ENCODE data around the gene TMEM18. TPM values are rescaled to one million over a fixed set of nuclear protein-coding genes. Genes with fewer than 3 reads are reported as not detected.

TMEM18 gene
- total RNA-seq, 1 donor from 2014 or later = 34.6 TPM

DNA sequence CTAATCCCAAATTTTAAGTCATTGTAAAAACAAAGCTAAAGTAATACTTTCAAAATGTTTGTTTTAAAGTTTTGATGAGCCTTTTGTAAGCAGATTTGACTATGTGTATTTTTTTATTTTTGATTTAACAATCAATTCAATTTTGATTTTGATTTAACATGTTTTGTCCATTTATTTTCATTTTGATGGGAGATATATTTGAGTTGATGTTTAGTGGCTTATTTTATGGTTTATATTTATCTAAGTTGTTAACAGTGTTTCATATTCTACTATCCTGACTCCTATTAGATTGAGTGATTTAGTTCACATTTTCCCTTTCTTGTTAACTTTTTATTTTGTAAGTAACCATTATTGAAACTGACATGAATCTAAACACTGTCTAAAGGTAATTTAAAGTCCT is 44.7 kb downstream of the TMEM18 start:
- Mint-ChIP-seq H3K27me3 (peaks cover 4% of the 10 kb centered on the region), H3K9me3 (no peaks in the 10 kb centered on the region), H3K27ac (no peak overlapping the region), H3K4me3 (no peak overlapping the region), H3K4me1 (peaks cover 4% of the 10 kb centered on the region), H3K36me3 (ENCODE audit: low read depth) (no peaks in the 10 kb centered on the region)
- TF ChIP-seq, protein P1, sequence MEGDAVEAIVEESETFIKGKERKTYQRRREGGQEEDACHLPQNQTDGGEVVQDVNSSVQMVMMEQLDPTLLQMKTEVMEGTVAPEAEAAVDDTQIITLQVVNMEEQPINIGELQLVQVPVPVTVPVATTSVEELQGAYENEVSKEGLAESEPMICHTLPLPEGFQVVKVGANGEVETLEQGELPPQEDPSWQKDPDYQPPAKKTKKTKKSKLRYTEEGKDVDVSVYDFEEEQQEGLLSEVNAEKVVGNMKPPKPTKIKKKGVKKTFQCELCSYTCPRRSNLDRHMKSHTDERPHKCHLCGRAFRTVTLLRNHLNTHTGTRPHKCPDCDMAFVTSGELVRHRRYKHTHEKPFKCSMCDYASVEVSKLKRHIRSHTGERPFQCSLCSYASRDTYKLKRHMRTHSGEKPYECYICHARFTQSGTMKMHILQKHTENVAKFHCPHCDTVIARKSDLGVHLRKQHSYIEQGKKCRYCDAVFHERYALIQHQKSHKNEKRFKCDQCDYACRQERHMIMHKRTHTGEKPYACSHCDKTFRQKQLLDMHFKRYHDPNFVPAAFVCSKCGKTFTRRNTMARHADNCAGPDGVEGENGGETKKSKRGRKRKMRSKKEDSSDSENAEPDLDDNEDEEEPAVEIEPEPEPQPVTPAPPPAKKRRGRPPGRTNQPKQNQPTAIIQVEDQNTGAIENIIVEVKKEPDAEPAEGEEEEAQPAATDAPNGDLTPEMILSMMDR (IDR thresholded peaks at IDR 0.05) = no peak
- ChIA-PET CTCF (no interaction called here), POLR2A (no interaction called here)
- intact Hi-C loops (cut with micrococcal nuclease) = no loop called here
- no peak for DNase-seq
- no peak for ATAC-seq (ENCODE audit: low read depth)

DNA sequence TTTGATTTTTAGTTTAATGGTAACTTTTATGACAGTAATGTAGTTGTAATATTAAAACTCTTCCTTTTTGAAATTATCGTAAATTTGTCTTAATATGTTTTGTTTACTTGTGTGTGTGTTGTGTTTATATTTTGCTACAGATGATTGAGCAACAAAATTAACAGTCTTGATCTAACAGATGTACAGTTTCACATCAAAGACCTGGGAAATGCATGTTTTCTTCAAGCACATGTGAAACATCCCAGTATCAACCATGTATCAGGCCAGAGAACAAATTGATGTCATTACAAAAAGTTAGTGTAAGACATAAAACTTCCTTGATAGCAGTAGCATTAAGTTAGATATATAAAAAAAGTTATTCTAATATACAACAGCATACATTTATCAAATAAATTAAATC is 45.5 kb downstream of the TMEM18 start:
- TF ChIP-seq, protein P1 (IDR thresholded peaks at IDR 0.05) = no peak
- DNase-seq = no peak
- ChIA-PET POLR2A (no interaction called here), CTCF (no interaction called here)
- intact Hi-C loops (cut with micrococcal nuclease) = no loop called here
- no peaks in the 10 kb centered on the region for H3K9me3 Mint-ChIP-seq
- no peak overlapping the region for H3K27ac Mint-ChIP-seq
- H3K36me3 Mint-ChIP-seq (ENCODE audit: low read depth) = no peaks in the 10 kb centered on the region
- no peaks in the 10 kb centered on the region for H3K4me1 Mint-ChIP-seq
- H3K4me3 Mint-ChIP-seq = no peak overlapping the region
- ATAC-seq (ENCODE audit: low read depth) = no peak
- H3K27me3 Mint-ChIP-seq = peaks cover 7% of the 10 kb centered on the region

DNA sequence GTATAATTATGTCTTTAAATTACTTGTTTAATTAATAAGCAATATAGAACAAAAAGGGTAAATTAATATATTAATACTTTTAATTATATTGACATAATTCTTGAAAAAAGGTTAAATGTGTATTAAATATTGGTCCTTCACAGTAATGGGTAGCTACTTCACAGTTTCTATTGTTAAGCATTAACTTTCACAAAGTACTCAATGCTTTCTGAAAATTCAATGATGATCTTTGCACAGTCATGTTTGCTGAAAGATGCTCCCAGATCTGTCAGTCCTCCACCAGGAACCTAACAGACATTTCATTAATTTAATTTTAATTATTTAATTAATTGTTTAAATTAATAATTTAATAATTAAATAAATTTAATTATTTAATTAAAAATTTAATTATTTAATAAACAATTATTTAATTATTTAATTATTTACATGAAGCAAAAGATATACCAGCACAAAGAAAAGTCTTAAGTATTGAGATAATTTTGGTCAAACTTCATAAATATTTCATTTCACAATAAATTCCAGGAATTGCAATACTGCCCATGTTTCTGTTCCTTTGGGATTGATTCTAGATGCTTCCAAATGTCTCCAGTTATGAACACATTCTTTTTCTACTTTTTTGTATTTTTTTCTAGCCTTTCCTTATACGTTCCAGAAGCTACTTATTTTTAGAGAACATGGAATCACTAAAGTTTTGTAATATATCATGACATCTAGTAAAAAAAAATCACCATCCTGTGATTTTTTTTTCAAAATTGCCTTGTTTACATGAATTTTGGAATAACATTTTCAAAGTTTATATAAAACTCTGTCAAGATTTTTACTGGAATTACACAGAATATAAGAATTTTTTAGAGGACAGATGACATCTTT is 46.5 kb downstream of the TMEM18 start:
- ChIA-PET POLR2A (no interaction called here), CTCF (no interaction called here)
- intact Hi-C loops (cut with micrococcal nuclease) = no loop called here
- no peaks in the 10 kb centered on the region for H3K36me3 Mint-ChIP-seq (ENCODE audit: low read depth)
- ATAC-seq (ENCODE audit: low read depth) (no peak), DNase-seq (no peak)
- H3K27me3 Mint-ChIP-seq = peaks cover 8% of the 10 kb centered on the region
- H3K4me3 Mint-ChIP-seq = no peak overlapping the region
- H3K9me3 Mint-ChIP-seq = no peaks in the 10 kb centered on the region
- TF ChIP-seq, protein P1 (IDR thresholded peaks at IDR 0.05) = no peak
- no peaks in the 10 kb centered on the region for H3K4me1 Mint-ChIP-seq
- H3K27ac Mint-ChIP-seq = no peak overlapping the region

DNA sequence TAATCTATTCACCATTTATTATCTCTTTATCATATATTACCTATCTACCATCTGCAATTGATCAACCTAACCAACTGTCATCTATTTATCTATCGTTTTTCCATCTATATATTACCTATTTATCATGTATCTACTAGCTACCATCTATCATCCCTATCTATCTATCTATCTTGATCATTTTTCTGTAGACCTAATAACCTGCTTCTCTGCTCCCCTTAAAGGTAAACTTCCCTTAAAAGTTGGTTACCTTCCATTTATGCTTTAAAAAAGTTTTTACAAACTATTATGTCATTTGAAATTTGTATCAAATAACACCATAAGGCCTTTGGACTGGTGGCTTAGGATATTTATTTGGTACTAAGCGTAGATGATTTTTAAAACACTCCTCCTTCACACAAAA is 47.2 kb downstream of the TMEM18 start:
- Mint-ChIP-seq H3K4me1 (no peaks in the 10 kb centered on the region), H3K4me3 (no peak overlapping the region), H3K36me3 (ENCODE audit: low read depth) (no peaks in the 10 kb centered on the region), H3K9me3 (no peaks in the 10 kb centered on the region), H3K27ac (no peak overlapping the region), H3K27me3 (peaks cover 11% of the 10 kb centered on the region)
- POLR2A ChIA-PET = no interaction called here
- CTCF ChIA-PET = no interaction called here
- TF ChIP-seq, protein P1 (IDR thresholded peaks at IDR 0.05) = no peak
- ATAC-seq (ENCODE audit: low read depth) (no peak), DNase-seq (no peak)
- intact Hi-C loops (cut with micrococcal nuclease) = no loop called here

DNA sequence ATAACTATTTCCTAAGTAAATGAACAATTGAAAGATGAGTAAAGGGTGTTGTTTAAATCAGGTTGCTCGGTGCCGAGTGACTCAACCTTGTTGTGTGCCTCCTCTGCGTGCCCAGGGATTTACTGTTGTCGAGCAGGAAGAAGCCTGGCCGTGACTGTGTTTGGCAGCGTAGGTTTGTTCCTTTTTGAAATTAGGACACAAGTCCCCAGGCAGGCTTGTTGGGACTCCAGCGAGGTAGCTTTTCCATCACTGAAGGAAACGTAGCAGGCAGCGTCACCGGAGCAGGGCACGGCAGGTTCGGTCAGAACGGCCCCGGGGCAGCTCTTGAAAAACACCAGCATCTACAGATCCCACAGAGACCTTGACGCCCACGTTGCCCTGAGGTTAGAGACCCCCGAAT is 48.6 kb downstream of the TMEM18 start:
- ChIA-PET CTCF (no interaction called here), POLR2A (no interaction called here)
- H3K36me3 Mint-ChIP-seq (ENCODE audit: low read depth) = no peaks in the 10 kb centered on the region
- no peaks in the 10 kb centered on the region for H3K9me3 Mint-ChIP-seq
- intact Hi-C loops (cut with micrococcal nuclease) = no loop called here
- DNase-seq (no peak), ATAC-seq (ENCODE audit: low read depth) (no peak)
- TF ChIP-seq, protein P1 (IDR thresholded peaks at IDR 0.05) = no peak
- H3K4me3 Mint-ChIP-seq = no peak overlapping the region
- H3K4me1 Mint-ChIP-seq = no peaks in the 10 kb centered on the region
- H3K27ac Mint-ChIP-seq = no peak overlapping the region
- H3K27me3 Mint-ChIP-seq = peaks cover 13% of the 10 kb centered on the region
